Activated T-cell treated with anti-CD3 and anti-CD28 coated beads for 24 hours (primary cell): Measurements from ENCODE around the gene MPPED1.

ENCODE experiments used
- DNase-seq: peaks from one replicate; pipeline ENCODE4 v3.0.0-alpha.2; 2020; ENCODE audit warnings: low read depth

Gene MPPED1

GRCh38 chr22:43429426-43429825 lies 17.6 kb downstream of the MPPED1 start:
- DNase-seq = no peak

GRCh38 chr22:43431808-43432554 lies 20.2 kb downstream of the MPPED1 start:
- DNase-seq = no peak

- DNase-seq = no peak
These were observed 21.1 kb downstream of the MPPED1 start for GRCh38 chr22:43432883-43433415.

DNA sequence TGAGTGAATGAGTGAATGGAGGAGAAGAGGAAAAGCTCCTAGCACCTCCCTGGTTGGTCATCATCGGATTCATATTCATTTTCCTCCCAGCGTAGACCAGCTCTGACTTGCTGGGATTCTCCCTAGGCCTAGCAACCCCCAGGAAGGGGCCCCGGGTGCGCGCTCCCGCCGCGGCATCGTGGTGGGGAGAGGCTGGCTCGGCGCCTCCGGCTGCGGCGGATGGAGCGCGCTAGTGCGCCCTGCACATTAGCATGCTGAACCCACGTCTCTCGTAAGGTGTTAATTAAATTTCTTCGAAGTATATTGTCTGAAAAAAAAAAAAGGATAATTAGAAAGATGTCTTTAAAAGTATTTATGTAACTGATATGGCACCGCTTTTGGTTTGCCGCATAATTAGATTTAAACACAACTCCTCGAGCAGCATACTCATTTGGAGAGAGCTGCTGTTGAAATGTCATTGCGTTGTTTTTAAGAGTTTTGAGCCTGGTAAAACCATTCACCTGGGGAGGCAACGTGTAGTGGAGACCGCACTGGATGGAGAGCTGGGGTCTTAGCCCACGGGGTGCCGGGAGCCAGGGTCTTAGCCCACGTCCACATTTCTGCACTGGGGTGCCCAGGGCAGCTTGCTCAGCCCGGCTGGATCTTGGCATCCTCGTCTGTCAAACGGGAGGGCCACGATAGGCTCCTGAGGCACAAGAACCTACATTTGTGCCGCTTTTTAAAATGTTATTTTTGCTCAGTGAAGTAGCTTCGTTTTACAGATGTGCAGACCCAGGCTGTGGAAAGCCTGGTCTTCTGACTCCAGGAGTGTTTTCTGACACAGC lies 21.8 kb downstream of the MPPED1 start:
- DNase-seq = no peak

DNA sequence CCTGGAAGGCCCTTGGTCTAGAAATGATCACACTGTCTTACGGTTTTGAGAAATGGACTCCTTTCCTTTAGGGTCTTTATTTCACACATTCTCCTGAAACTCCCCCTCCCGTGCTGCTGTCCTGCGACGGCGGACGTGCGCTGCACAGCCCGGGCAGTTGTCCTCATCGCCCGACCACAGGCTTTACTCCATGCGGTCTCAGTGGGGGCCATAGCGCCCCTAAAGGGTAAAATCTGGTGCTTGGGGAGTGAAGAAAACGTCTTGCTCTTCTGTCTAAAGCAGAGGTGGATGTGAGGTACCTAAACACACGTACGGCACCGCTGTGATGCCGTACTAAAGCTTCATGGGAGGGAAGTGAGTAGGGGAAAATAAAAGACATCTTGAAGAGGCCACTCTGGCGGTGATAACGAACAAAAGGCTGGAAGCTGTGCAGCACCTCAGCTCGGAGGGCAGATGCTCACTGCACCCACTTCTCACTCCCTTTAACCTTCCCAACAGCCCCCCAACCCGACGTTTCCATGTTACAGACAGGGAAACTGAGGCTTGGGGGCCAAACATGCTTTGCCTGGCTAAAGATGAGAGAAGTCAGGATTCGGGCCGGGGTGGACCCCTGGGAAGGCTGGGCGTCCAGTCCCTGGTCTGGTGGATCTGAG lies 22.6 kb downstream of the MPPED1 start:
- DNase-seq = no peak

GRCh38 chr22:43434928-43435311 lies 23.1 kb downstream of the MPPED1 start:
- DNase-seq = no peak

DNA sequence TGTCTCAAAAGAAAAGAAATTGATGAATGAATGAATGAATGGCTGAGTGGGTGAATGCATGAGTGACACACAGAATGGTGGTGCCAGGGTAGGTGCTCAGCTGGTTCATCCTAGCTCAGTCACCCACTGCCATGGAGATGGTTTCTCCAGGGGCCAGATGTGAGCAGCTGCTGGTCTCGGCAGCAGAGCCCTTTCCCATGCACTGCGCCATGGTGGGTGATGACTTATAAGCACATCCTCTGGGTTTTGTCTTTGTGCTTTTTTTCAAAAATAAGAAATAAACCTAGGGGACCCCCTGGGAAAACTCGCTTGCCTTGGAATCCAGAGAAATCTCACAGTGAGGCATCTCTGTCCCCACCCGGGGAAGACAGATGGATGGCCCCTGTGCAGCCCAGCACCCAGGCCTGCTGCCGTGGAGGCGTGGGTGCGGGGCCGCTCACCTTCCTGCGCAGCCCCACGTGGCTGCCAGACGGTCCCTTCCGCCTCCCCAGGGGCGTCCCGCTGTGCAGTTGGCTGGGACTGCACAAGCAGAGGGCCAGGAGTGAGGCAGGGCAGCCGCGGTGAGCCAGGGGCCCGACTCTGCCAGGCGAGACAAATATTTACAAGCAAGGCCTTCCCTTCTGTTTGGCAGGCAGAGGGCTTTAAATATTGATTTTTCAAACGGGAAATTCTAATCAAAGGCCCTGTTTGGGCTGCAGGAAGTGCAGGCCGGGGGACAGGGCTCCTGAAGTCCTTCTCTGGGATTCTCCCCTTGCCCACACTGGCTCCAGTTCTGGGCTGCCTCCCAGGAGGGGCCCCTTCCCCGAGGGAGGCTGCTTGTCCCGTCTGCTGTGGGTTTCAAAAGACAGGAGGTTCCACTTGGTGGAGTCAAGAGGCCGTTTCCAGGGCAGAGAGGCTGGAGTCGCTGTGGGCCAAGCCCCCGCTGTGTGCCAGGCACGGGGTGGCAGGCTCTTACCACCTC lies 24.3 kb downstream of the MPPED1 start:
- DNase-seq = no peak

DNA sequence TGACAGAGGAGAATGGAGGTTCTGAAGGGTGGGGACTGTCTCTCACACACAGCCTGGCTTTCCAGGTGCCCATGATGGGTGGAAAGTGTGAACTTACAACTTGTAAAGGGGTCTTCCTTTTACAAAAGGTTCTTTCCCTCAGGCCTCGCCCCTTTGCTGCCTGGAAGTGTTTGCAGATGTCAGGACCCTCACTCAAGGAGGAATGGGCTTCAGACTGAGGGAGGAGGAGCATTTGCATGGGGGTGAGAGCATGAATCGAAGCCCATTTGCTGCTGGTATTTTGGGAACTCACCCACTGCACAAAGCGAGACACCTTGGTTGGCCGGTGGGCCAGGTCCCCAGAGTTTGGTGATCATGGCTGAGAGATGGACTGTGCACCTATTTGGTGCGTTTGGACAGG lies 25.1 kb downstream of the MPPED1 start:
- no peak for DNase-seq

DNA sequence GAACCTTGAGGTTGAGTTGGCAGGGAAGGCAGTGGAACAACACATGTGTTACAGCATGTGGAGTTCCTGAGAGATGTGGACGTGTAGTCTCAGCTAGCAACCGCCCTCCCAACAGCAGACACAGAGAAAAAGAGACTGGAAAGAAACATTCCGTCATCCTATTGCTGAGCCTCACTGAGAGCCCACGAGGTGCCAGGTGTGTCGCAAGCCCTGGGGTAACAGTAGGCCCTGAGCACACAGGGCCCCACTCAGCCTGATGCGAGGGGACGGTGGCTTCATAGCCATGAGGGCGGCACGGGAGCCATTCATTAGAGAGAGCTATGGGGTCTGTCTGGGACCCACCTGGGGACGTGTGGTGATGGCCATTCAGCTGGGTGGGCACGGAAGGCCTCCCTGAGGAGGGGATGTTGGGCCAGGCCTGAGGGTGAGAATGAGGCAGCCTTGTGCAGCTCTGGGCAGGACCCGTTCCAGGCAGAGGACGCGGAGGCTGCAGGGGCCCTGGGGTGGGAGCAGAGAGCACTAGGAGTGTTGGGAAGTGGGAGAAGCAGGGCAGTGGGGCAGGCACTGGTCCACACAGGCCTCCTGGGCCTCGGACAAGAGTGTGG lies 26.2 kb downstream of the MPPED1 start:
- DNase-seq = no peak

GRCh38 chr22:43438666-43439347 lies 27.0 kb downstream of the MPPED1 start:
- DNase-seq = no peak

DNA sequence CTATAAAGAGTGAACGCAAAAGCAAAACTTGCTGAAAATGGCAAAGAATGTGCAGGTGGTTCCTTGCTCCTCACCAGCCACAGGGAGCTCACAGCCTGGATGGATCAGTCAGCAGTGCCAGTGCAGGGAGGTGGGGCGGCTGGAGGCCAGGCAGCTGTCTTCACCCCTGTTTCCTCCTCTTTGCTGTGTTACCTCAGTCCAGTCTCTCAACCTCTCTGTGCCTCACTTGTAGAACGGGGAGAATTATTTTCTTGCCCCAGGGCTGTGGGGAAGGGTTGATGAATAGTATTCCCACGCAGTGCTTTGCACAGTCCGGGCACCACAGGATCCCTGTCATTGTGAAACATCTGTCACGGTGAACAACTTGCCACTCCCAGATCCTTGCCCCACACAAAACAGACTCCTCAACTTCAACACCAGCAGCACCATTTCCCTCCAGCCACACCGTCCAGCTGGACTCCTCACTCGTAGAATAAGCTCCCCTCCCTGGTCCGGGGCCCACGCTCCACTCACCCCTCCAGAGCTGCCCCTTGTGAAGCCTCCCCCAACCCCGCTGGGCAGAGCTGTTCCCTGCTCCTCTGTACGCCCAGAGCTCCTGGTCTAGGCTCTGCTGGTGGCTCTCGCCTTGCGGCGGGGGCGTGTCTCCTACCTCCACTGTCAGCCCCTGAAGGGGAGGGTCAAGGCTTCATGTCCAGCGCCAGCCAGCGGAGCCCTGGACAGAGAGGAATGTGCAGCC lies 27.7 kb downstream of the MPPED1 start:
- DNase-seq = no peak

GRCh38 chr22:43440104-43440387 lies 28.2 kb downstream of the MPPED1 start:
- DNase-seq = no peak

- no peak for DNase-seq
These were observed 28.7 kb downstream of the MPPED1 start for GRCh38 chr22:43440556-43440955.

DNA sequence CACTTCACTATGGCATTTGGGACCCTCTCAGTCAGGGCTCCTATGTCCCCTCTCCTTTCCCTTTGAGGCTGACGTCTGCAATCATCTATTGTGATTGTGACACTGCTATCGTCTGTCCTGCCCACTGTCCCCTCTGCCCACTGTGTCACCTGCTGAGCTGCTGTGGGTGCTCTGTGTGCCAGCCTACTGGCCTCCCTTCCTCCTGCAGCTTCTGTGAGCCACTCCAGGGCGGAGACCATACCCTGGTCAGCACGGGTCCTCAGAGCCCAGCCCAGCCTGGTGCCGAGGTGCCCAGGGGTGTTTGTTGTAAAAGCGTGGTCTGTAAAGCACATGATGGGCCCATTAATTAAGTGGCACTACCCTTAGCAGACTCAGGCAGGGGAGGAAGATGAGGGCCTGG lies 29.4 kb downstream of the MPPED1 start:
- DNase-seq = no peak

GRCh38 chr22:43441751-43442150 lies 29.9 kb downstream of the MPPED1 start:
- DNase-seq = no peak

DNA sequence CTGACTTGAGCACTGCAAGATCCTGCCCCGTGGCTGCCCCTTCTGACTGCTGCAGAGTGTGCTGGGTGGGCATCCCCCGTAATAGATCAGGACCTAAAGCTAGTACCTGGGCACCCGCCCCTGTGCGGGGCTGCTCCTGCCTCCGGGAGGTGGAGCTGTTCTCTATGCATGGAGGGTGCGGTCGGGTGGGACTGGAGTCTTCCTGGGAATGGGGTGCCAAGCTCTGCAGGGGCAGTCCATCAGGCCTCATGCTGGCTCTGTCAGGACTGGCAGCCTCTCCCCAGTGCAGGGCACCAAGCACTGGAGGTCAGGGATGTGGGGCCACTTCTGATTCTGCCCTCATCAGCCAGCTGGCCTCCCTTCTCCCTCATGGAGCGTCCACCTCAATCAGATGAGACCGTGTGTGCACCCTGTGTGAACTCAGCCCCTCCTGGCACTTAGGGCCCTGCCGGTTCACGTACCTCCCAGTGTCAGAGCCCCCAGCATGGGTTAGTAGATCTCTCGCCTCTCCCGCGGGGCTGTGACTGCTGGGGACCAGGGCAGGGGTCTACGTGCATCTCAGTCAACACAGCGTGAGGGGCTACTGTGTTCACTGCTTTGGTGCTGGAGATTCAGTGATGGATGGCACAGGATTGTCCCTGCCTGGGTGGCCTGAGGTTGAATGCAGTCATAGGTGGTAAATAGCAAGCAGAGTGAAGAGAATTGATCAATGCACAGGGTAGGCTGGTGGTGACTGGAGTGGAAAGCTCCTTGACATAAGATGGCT lies 30.8 kb downstream of the MPPED1 start:
- DNase-seq = no peak

GRCh38 chr22:43443152-43443471 lies 31.3 kb downstream of the MPPED1 start:
- no peak for DNase-seq

- no peak for DNase-seq
These were observed 34.4 kb downstream of the MPPED1 start for GRCh38 chr22:43446037-43446803.

DNA sequence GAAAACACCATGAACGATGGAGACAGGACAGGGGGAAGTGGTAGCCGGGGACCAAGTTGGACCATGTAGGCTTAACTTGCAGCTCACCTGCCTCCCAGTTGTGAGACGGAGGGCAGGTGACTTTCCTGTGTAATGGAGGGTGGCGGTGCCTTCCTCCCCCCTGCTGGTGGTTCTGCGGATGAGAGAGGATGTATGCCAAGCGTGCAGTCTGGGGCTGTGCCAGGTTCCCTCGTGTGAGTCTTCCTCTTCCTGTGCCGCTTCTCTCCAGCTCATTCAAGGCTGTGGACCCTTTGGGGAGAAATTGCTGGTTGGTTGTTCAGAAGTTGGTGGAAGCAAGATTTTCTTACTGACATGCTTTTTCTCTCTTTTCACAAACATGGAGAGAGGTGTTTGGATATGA lies 35.1 kb downstream of the MPPED1 start:
- no peak for DNase-seq
